Vagina (tissue), 2 donors: ENCODE results near the gene ITGA6. TPM values are rescaled to one million over a fixed set of nuclear protein-coding genes. Genes with fewer than 3 reads are reported as not detected.

ENCODE experiments used
- DNase-seq, 2 donors: peaks; one replicate each; pipeline ENCODE4 v3.0.0-alpha.2; 2017; ENCODE audit errors: extremely low spot score in 2 of 2
- H3K27ac ChIP-seq: fragments of 200-600 bp; sonication (generic); one replicate; pipeline ENCODE4 v1.5.1; 2019
- H3K27me3 ChIP-seq: fragments of 200-600 bp; sonication (generic); one replicate; pipeline ENCODE4 v1.5.1; 2019
- H3K36me3 ChIP-seq, 2 donors: fragments of 200-600 bp; sonication (generic); one replicate each; pipeline ENCODE4 v1.5.1; 2017 to 2019
- H3K4me1 ChIP-seq: fragments of 200-600 bp; sonication (generic); one replicate; pipeline ENCODE4 v1.5.1; 2019
- H3K4me3 ChIP-seq, 2 donors: fragments of 200-600 bp; sonication (generic); 1 replicate in 1 of 2; 2 replicates in 1 of 2; pipeline ENCODE4 v1.5.1; 2016 to 2019
- H3K9me3 ChIP-seq: fragments of 200-600 bp; sonication (generic); one replicate; pipeline ENCODE4 v1.5.1; 2019
- CTCF ChIP-seq, 3 experiments: fragments of 450-650 bp in 2 of 3; fragments of 200-600 bp in 1 of 3; sonication (generic) in 1 of 3; IDR thresholded peaks; one replicate each; pipeline ENCODE4 v1.5.1; 2017 to 2019; ENCODE audit warnings: antibody characterized with exemption in 3 of 3, mild to moderate bottlenecking in 2 of 3, moderate library complexity in 2 of 3
- POLR2A ChIP-seq, 2 donors: fragments of 450-650 bp; IDR thresholded peaks; one replicate each; pipeline ENCODE4 v1.6.1; 2017; ENCODE audit warnings: antibody characterized with exemption in 2 of 2, mild to moderate bottlenecking in 2 of 2, moderate library complexity in 2 of 2
- POLR2AphosphoS5 ChIP-seq, 2 donors: sonication (generic); formaldehyde crosslinking; IDR thresholded peaks; one replicate each; pipeline ENCODE4 v1.9.0; 2017; ENCODE audit warnings: antibody characterized with exemption in 2 of 2, mild to moderate bottlenecking in 2 of 2, low read depth in 1 of 2; ENCODE audit not compliant: insufficient read depth in 1 of 2
- intact Hi-C: fragments of 100-400 bp; cut with DNase I; formaldehyde crosslinking; loops from one replicate; pipeline ENCODE4 v1.15.1; 2023
- total RNA-seq: library from RNA; depleted of rRNA; stranded (reverse); fragments of >200 nt; gene quantifications from one replicate; pipeline ENCODE4 v1.2.3, GENCODE V29; 2016

ITGA6 gene
- total RNA-seq, 1 donor from 2014 or later = 82.3 TPM

- no peaks in the 10 kb centered on the region for H3K9me3 ChIP-seq
- H3K27ac ChIP-seq = no peak overlapping the region
- intact Hi-C loops = no loop called here
Observed at GRCh38 chr2:172458561-172459124, 31.3 kb downstream of the ITGA6 start.

GRCh38 chr2:172460780-172461201 is 33.4 kb downstream of the ITGA6 start:
- Histone ChIP-seq H3K36me3 (no peaks in the 10 kb centered on the region), H3K4me1 (peaks cover 44% of the 10 kb centered on the region), H3K27me3 (no peaks in the 10 kb centered on the region), H3K27ac (no peak overlapping the region), H3K9me3 (no peaks in the 10 kb centered on the region), H3K4me3 (no peak overlapping the region)
- no peak for DNase-seq
- intact Hi-C loops = no loop called here
- TF ChIP-seq POLR2A (IDR thresholded peaks at IDR 0.05) (no peak), POLR2AphosphoS5 (IDR thresholded peaks at IDR 0.05; ENCODE audit: insufficient read depth in 1 of 2, low read depth in 1 of 2) (no peak), CTCF (IDR thresholded peaks at IDR 0.05) (no peak)

More at GRCh38 chr2:172458561-172459124, 31.3 kb downstream of the ITGA6 start:
- TF ChIP-seq CTCF (IDR thresholded peaks at IDR 0.05) (no peak), POLR2AphosphoS5 (IDR thresholded peaks at IDR 0.05; ENCODE audit: insufficient read depth in 1 of 2, low read depth in 1 of 2) (no peak), POLR2A (IDR thresholded peaks at IDR 0.05) (no peak)
- H3K4me3 ChIP-seq = no peak overlapping the region
- H3K36me3 ChIP-seq = no peaks in the 10 kb centered on the region
- DNase-seq = no peak
- no peaks in the 10 kb centered on the region for H3K27me3 ChIP-seq
- H3K4me1 ChIP-seq = peaks cover 40% of the 10 kb centered on the region

GRCh38 chr2:172461591-172462372 is 34.4 kb downstream of the ITGA6 start:
- Histone ChIP-seq H3K4me3 (no peak overlapping the region), H3K27ac (peak overlapping the region; percentile 2), H3K4me1 (peaks cover 44% of the 10 kb centered on the region), H3K27me3 (no peaks in the 10 kb centered on the region), H3K9me3 (no peaks in the 10 kb centered on the region), H3K36me3 (no peaks in the 10 kb centered on the region)
- no peak for DNase-seq
- TF ChIP-seq POLR2A (IDR thresholded peaks at IDR 0.05) = no peak
- TF ChIP-seq CTCF (IDR thresholded peaks at IDR 0.05) = peak; percentile 33 to 72 (median 55)
- intact Hi-C loops = loop anchor here (2.0 kb wide), 1 partner anchor 289 kb away; no protein-coding TSS in a partner anchor

DNA sequence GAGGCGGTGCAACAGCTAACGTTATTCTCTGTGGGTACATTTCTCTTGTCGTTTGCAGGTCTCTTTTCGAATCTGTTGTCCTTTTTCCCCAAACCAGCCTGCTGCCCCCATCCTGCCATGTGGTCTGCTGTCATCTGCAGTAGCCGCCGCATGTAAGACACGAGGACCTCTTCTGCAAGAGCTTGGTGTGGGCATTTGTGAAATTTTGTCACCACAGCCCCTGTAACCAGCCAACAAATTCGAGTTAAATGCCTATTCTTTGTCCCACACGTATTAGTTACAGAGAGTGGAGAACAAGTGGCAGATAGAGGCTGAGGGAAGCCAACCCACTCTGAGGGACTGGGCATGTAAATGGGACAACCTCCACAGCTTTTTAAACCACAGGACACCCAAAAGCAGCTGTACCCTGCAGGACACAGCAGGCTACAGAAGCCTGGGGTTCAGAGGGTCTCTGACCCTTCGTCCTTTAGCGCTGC is 35.0 kb downstream of the ITGA6 start:
- Histone ChIP-seq H3K27ac (peak overlapping the region; percentile 44), H3K4me1 (peaks cover 44% of the 10 kb centered on the region), H3K4me3 (no peak overlapping the region), H3K9me3 (no peaks in the 10 kb centered on the region), H3K36me3 (no peaks in the 10 kb centered on the region), H3K27me3 (no peaks in the 10 kb centered on the region)
- intact Hi-C loops = loop anchor here (2.0 kb wide), 1 partner anchor 290 kb away; no protein-coding TSS in a partner anchor
- TF ChIP-seq POLR2AphosphoS5 (IDR thresholded peaks at IDR 0.05; ENCODE audit: insufficient read depth in 1 of 2, low read depth in 1 of 2) = no peak
- TF ChIP-seq CTCF (IDR thresholded peaks at IDR 0.05) = no peak
- no peak for TF ChIP-seq POLR2A (IDR thresholded peaks at IDR 0.05)
- no peak for DNase-seq
